HG02798 (cell line): ENCODE measurements around the gene ENPP4.
A peak's percentile ranks its signal among the peaks of the same experiment; 100 is the strongest.
"Not testable (repeated sequence)": the region's sequence is repeated elsewhere in the genome, so short reads cannot be mapped to it uniquely, and the experiment has no call there.

Source experiments
- ATAC-seq: cut with Tn5 transposase; IDR thresholded peaks from one replicate; pipeline ENCODE4 v1.9.1; 2021; ENCODE audit warnings: mild to moderate bottlenecking; ENCODE audit not compliant: unreplicated experiment, poor library complexity

The ENPP4 gene, protein sequence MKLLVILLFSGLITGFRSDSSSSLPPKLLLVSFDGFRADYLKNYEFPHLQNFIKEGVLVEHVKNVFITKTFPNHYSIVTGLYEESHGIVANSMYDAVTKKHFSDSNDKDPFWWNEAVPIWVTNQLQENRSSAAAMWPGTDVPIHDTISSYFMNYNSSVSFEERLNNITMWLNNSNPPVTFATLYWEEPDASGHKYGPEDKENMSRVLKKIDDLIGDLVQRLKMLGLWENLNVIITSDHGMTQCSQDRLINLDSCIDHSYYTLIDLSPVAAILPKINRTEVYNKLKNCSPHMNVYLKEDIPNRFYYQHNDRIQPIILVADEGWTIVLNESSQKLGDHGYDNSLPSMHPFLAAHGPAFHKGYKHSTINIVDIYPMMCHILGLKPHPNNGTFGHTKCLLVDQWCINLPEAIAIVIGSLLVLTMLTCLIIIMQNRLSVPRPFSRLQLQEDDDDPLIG

GRCh38 chr6:46129629-46130511 lies at the start of gene ENPP4:
TSS of gene ENPP4 (plus strand) at chr6:46129989. CDS start at chr6:46139584, 9,595 bp downstream.
- ATAC-seq: peak; percentile 98

DNA sequence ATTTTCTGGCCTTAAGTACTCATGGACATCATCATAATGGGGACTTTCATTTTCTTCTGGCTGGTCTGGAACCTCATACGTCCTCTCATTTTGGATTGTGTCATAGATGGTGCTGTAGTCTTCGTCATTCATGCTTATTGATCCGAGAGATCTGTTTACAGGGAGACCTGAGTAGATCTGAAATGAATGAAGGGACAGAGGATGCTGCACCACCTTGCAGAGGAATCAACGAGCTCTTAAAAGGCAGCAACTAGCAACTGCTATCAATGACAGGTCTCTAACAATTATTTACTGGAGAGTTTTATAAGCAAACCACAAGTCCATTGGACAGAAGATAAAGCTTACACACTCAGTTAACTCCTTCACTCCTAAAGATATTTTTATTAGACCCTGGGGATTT lies 49.7 kb upstream of the ENPP4 start:
- no peak for ATAC-seq

DNA sequence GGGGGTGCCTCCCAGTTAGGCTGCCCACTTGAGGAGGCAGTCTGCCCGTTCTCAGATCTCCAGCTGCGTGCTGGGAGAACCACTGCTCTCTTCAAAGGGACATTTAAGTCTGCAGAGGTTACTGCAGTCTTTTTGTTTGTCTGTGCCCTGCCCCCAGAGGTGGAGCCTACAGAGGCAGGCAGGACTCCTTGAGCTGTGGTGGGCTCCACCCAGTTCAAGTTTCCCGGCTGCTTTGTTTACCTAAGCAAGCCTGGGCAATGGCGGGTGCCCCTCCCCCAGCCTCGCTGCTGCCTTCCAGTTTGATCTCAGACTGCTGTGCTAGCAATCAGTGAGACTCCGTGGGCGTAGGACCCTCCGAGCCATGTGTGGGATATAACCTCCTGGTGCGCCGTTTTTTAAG lies 44.1 kb upstream of the ENPP4 start:
- ATAC-seq: not testable (repeated sequence)

DNA sequence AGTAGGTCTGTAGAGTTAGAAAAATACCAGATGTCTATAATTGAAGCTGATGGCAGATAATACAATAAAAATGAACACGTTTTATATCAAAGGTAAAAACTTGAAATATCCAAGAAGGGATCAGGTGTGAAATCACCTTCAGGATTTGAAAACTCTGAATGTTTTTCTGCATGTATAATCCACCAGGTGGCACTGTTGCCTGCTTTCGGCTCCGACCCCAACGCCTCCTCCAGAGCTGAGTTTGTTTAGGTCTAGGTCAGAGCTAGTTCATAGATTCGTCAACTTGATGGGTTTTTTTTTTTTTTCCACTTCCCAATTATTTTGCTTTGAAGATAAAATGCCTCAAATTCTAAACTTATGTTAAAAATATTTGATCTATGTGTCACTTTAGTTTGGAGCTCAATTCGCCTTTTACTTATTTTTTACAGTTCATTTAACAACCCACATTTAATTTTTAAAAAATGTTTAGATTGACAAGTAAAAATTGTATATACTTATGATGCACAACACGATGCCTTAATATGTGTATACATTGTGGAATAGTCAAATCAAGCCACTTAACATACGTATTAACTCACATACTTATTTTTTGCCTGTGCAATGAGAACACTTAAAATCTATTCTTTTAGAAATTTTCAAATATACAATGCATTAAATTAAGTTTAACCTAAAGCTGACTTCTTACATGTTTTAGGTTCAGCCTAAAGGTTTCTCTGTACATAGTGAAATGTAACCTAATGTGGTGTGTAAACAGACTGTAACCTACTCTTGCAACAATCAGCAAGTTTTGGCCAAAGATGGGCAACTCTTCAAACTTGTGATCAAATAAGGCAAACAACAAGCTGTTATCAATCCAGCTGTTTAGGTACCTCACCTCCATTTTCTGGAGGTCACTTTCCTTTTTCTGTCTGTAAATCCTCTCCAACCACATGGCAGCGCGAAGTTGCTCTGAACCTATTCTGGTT lies 39.4 kb upstream of the ENPP4 start:
- ATAC-seq: peak; percentile 64

- no peak for ATAC-seq
These were observed 38.7 kb upstream of the ENPP4 start for GRCh38 chr6:46091080-46091478.

GRCh38 chr6:46095251-46095650 lies 34.5 kb upstream of the ENPP4 start:
- no peak for ATAC-seq

DNA sequence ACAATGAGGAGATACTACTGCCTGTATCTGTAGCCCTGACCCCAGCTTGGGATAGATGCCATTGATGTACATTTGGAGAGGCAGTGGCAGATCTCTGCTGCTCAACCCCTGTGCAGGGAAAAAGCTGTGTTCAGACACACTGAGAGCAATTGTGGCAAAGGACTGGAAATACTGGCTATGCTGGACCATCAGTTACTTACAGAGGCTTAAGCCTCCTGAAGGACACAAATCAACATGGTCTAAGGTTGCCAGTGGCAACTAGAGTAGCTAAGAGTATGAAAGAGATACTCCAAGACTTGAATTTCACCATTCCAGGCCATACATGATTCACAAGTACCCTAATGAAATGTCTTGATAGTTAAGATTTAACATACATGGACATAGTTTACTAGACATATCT lies 32.4 kb upstream of the ENPP4 start:
- no peak for ATAC-seq

DNA sequence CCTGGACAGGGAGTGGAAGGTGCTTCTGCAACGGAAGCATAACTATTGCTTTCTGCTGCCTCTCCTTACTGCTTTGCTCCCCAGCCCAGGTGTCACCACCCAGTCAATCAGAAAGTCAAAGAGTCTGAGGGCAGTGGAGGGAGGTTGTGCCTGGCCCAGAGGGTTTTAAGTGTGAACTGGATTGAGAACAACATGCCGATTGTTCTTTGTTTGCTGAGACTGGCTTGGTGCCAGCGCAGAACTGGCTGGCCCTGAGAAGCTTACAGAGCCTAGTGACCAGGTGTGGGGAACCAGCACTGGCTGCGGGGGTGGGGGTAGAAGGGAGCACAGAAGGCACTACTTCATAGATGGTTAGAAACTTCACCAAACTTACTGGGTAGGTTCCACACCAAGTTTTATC lies 31.1 kb upstream of the ENPP4 start:
- peak; percentile 53 for ATAC-seq

- ATAC-seq: no peak
These were observed 29.8 kb upstream of the ENPP4 start for GRCh38 chr6:46099952-46100351.

DNA sequence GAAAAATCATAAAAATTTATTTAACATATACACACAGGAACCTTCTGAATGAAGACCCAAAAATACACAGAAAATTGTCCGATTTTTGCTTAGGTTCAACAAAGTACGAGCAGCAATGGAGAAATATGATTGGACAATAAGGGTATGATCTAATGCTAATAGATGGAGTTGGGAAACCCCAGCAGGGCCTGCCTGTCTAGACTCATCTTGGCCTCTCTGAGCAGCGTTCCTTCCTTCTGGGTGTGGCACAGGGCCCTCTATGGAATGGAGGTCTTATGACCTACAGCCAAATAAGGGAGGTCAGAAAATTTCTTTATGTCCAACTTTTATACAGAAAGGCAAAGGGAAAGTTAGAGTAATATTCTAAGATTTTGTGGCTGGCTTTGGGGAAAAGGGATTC lies 27.7 kb upstream of the ENPP4 start:
- ATAC-seq: no peak

DNA sequence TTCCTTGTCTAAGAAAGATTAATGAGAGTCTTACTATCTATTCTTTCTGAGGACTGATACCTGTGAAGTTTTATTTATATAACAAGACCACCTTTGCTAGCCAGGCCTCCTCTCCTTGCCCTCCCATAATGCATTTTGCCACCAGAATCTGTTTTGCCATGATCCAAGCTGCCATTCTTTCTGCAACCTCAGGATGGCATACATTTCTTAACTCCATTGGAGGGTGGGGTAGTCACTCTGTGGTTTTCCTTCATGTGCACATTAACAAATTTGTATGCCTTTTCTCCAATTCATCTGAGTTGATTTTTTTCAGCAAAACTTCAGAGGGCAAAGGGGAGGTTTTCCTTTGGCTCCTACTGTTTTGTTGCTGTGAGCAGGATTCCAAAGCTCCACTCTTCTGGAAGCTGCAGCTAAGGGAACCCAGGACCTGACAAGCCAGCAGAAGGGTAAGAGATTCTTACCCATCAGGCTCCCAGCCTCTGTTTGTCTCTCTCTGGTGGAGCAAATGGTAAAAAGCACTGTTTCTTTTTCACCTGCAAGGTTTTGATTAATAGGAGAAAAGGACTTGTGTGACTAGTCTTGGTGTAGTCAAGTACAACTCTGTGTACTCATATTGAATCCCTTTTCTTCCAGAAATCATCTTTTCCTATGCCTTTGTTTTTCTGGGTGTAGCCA lies 26.2 kb upstream of the ENPP4 start:
- peak; percentile 6 for ATAC-seq

GRCh38 chr6:46104209-46104608 lies 25.6 kb upstream of the ENPP4 start:
- peak; percentile 83 for ATAC-seq

DNA sequence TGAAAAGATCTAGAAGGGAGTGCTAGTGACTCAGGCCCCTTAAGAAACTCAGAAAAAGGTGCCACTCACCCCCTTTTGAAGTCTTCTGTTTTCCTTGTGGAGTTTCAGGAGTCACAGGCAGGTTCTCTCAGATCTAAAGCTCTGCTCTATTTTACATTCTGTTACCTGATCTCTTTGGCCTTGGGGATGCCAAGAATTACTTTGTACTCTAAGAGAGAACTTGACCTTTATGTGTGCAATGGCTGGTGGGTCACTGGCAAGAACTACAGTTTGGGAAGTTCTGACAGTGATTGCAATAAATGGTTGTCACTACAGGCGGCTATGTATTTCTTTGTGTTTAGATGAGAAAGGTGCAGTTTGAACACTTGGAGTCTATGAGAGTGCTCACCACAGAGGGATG lies 24.2 kb upstream of the ENPP4 start:
- no peak for ATAC-seq

- no peak for ATAC-seq
These were observed 16.4 kb upstream of the ENPP4 start for GRCh38 chr6:46113370-46113769.

DNA sequence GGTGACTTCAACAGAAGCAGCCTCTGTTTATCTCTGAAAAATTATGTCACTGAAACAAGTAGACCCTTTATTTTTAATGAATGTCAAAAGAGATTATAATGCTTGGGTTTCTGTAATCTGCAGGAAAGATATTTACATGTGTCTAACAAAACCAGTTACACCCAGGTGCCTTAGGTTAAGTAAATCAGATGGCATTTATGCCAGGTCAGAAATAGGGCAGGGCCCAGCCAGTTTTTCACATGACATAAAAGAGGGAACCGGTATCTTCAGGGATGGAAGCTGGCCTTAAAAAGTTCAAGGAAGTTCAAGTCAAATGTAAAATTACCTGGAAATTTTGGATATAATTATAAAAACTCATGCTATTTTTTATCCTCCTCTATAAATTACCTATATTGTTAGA lies 14.2 kb upstream of the ENPP4 start:
- no peak for ATAC-seq

DNA sequence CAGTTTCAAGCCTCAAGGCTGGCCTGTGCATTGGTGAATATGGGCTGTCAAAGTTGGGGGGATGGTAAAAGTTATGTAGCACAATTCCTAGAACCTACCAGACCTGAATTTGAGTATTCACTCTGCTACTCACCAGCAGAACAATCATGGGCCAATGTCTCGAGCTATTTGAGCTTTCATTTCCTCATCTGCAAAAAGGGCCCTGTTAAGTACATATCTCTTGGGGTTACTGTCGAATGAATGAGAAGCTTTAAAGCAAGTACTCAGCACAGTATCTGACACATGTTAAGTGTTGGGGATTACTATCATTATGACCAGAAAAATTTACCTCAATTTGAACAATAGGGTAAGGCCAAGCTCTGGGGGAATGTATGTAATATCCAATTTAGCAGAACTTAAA lies 13.5 kb upstream of the ENPP4 start:
- no peak for ATAC-seq

DNA sequence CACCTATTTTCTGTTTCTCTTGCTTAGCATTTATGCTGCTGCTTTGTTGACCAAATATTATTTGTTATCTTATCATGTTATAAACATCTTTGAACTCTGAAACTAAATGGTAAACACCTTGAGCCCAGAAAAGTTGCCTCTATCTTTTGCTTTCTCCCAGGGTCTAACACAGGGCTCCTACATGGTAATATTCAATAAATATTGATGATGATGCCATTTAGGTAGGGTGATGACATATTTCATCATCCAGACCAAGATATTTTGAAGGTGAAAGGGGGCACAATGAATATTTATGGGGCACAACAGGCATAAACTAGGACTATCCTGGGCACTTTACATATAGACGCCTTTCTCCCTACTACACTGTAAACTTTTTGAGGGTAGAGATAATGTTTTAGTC lies 11.6 kb upstream of the ENPP4 start:
- no peak for ATAC-seq

- ATAC-seq: no peak
These were observed 11.0 kb upstream of the ENPP4 start for GRCh38 chr6:46118836-46119235.

DNA sequence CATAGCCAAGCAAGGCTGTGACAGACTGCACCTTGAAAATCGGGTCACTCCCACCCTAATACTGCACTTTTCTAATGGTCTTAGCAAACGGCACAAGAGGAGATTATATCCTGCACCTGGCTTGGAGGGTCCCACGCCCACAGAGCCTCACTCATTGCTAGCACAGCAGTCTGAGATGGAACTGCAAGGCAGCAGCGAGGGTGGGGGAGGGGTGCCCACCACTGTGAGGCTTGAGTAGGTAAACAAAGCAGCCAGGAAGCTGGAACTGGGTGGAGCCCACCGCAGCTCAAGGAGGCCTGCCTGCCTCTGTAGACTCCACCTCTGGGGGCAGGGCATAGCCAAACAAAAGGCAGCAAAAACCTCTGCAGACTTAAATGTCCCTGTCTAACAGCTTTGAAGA lies 10.1 kb upstream of the ENPP4 start:
- not testable (repeated sequence) for ATAC-seq

DNA sequence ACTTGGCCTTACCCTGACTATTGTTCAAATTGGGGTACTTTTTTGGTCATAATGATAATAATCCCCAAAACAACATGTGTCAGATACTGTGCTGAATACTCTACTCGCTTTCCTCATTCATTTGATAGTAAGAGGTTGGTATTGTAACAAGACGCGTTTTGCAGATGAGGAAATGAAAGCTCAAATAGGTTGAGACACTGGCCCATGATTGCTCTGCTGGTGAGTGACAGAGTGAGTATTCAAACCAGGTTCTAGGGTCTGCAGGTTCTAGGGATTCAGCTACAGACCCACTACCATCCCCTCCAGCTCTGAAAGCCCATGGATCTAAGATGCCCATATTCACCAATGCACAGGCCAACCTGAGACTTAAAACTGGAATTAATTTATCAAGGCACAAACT lies 1.3 kb upstream of the ENPP4 start:
- ATAC-seq: peak; percentile 24
